ENCODE results near the gene MTERF1.
"Not testable (repeated sequence)": the region's sequence is repeated elsewhere in the genome, so short reads cannot be mapped to it uniquely, and the experiment has no call there.

The MTERF1 gene

GRCh38 chr7:91883676-91884362 is 3.3 kb upstream of the MTERF1 start:
- DNase-seq = no peak

DNA sequence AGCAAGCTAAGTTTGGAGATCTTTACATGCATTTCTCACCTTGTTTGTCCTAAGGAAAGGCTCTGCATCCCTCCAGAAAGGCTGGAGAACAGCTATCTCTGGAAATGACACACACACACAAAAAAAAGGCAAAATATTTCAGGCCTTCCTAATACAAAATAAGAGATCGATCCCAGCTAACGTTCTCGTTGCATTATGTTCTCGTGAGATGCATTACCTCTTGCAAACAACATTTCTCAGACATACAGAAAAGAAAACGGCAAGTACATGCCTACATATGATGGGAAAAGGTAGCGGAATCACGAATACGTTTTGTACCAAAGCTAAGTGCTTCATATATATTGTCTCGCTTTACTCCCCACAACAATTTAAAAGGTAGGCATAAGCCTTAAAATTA is 488 bp downstream of the MTERF1 start:
- DNase-seq = no peak

DNA sequence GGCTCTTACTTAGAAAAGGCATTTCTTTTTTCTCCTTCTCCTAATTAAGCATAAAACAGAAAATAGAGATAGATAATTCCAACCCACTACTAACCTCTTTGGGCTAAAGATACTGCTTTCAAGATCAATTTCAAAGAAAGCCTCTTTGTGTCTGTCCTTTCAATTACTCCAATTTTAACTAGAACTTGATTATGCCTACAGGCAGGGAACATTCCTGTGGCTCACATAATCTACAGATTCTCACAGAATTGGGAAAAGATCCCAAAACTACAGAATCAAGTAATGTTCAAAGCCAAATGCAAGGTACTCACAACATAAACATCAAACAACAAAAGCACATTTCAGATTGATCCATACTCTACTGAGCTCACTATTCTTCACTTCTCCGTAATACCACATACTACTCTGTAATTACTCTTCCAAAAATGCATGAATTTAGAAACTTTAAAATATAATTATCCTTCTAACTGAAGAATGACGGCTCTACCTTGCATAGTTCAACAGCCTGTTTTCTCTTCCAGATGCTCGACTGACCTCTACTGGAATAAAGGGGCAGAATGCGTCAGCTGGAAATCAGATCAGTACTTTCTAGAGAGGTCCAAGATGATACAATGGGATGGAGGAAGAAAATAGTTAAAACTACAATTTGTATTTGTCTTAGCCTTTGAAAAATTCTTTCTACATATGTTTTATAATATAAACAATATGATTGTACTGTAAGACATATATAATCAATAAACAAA is 3.9 kb downstream of the MTERF1 start:
- no peak for DNase-seq

DNA sequence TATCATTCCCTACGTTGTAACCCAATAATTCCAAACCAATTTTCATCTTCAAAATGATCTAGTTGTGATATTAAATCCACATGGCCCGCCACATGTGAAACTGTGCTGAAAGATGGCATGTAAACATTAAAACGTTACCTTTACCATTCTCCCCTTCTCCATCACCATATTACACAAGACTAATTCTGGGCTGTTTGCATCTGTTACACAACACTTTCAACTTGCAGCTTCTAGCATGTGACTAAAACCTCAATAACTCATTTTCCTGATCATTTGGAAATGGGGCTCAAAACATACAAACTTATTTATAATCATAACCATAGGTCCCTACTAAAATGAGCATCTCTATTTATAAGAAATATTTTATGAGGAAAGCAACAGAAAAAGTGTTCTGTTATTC is 4.7 kb downstream of the MTERF1 start:
- DNase-seq = no peak

- DNase-seq = no peak
These were observed 7.6 kb downstream of the MTERF1 start for GRCh38 chr7:91872928-91873327.

DNA sequence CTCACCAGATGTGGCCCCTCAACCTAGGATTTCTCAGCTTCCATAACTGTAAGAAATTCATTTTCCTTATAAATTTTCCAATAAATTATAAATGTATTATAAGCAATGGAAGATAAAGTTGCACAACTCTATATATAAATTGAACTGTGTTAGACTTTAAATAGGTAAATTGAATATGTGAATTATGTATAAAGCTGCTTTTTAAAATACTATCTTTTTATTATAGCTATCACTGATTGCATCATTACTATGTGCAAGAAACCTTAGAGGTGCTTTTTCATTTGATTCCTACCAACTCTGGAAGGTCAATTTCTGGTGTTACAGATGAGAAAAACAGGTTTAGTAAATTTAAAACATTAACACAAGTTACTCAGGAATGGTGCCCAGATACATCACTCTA is 8.4 kb downstream of the MTERF1 start:
- DNase-seq = no peak

- no peak for DNase-seq
These were observed 10.8 kb downstream of the MTERF1 start for GRCh38 chr7:91869661-91870060.

DNA sequence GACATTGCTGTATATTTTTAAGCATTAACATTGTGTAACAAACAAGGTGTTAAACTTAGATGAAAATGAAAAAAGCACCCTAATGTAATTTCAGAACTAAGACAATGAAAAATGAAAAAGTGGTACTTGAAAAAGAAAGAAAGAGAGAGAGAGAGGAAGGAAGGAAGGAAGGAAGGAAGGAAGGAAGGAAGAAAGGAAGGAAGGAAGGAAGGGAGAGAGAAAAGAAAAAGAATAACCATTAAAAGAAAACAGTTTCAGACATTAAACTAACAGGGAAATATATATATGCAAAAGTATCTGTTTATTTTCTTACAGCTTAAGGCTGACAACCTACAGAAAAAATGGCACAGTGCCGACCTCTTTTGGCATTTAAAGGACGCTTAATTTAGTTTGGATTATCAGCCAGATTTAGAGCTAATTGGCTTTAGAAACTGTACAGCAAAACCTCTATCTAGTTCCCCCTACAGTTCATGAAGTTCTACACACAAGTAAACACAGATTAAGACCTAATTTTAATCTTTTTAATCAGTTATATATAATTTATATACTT is 13.8 kb downstream of the MTERF1 start:
- no peak for DNase-seq

DNA sequence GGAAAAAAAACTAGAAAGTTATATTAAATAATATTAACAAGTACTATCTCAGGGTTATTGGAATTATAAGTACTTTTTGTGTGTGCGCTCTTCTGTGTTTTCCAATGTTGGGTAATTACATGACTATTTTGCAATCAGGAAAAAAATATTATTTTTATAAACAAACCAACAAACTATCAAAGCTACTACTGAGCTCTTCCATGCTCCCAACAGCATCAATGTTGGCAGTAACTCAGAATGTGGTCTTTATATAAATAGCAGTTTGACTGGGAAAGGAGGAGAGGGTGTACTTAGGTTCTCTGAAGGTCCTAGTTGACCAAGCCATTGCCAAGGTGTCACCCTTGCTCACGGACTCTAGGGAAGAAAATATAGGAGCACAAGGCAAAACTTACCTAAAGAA is 15.0 kb downstream of the MTERF1 start:
- DNase-seq = no peak

DNA sequence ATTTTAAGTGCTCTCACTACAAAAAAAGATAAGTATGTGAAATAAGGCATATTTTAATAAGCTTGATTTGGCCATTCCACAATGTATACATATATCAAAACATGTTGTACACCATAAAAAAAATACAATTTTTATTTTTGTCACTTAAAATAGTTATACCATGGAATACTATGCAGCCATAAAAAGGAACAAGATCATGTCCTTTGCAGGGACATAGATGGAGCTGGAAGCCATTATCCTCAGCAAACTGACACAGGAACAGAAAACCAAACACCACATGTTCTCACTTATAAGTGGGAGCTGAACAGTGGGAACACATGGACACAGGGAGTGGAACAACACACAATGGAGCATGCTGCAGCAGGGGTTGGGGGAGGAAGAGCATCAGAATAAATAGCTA is 15.9 kb downstream of the MTERF1 start:
- DNase-seq = not testable (repeated sequence)

GRCh38 chr7:91864070-91864469 is 16.4 kb downstream of the MTERF1 start:
- DNase-seq = no peak

- peak; percentile 7 for DNase-seq
These were observed 28.2 kb downstream of the MTERF1 start for GRCh38 chr7:91852263-91852741.

GRCh38 chr7:91850455-91850854 is 30.0 kb downstream of the MTERF1 start:
- DNase-seq = no peak

DNA sequence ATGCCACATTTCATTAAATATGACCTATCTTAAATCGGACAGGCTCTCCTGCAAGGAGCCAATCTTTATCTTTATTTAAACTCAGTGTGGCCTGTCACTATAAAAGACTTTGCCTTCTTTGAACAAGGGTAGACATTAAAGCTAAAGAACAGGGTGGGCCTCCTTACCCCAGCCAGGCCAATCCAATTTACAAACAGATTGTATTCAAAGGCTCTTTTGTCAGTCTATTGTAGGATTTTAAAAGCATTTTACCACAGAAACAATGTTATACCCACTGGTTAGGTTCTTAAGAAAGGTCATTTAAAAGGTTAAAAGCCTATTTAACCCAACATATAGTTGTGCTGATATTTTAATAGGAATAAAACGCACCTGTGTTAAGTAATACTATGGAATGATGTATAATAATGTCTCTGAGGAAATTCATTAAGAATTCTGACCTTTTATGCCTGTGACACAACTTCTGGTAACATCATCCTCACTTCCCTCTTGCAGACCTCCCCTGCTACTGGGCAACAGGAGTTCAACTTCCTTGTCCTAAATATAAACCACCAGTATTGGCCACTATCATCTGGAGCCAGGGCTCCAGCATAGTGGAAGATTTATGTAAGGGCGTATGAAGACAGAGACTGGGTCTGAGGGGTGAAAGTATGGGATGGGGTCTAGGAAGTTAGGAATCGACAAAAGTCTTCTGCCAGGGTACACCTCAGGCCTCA is 32.5 kb downstream of the MTERF1 start:
- DNase-seq = no peak

GRCh38 chr7:91847231-91847630 is 33.3 kb downstream of the MTERF1 start:
- no peak for DNase-seq

GRCh38 chr7:91846436-91846835 is 34.1 kb downstream of the MTERF1 start:
- DNase-seq = no peak

DNA sequence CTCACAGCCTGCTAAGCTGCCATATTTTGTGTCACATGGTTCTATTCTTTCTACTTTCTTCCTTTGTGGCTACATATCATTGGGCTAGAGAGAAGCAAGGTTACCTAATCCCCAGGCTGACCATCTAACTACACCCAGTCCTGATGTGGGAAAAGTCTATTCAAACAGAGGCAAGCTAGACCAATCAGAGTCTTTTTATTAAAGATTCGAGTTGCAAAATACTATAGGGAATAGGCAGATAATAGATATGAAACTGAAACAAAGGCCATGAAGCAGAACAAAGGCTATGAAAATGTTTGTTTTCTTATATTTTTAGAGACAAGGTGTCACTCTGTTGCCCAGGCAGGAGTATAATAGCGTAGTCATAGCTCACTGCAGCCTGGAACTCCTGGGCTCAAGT is 36.7 kb downstream of the MTERF1 start:
- no peak for DNase-seq

- no peak for DNase-seq
These were observed 42.1 kb downstream of the MTERF1 start for GRCh38 chr7:91838439-91838838.

DNA sequence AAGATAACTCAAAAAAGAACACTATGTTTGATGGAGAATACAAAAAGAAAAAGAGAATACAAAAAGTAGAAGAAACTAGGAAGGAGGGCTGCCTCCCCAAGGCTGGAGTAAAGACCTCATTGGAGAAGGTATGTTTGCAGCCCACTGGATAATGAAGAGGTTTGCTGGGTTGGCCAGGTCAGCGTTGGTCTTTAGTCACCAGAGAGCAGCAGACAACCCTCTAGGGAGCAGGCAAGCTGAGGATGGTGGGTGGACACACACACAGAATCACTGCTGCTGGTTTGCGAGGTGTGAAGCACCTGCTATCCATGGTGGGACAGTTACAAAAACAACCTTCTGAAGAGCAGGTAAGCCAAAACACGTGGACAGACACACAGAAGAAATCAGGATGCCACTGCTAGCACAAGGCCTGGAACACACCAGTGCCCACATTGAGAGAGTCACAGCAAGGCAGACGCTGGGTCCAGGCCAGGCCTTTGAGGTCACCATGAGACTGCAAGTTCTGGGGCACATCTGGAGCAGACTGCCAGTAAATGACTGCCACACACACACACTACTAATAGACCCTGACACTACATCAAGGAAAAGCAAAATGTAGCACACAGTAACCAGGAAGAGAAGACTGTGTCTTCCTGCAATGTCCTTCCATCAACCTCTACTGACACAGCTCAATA is 43.0 kb downstream of the MTERF1 start:
- no peak for DNase-seq

DNA sequence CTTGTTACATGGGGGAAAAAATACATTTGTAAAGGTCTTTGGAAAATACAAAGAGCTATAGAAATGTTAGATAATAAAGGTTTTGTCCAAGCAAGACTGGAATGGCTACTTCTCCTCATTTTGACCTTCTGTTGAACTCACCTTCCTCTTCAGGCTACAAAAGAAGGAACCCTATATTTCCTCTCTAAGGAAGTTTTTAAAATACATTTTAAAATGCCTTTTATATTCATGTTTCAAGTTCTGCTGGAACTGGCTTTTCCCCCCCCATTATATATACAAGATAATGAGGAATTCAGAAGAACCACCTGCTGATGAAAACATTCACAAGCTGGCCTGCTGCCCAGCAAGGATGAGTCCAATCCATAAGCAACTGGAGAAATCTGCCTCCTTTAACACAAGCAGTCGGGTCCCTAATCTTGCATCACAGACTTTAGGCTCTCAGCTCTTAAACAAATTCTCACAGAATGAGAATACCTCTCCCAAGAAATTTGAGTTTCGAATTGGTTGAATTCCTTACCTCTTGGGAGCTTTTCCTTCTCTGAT is 44.6 kb downstream of the MTERF1 start:
- DNase-seq = no peak

GRCh38 chr7:91835091-91835825 is 45.2 kb downstream of the MTERF1 start:
- no peak for DNase-seq

GRCh38 chr7:91832493-91833045 is 47.9 kb downstream of the MTERF1 start:
- DNase-seq = no peak

All from SIG-M5 (cell line).